ENCODE results near the gene FAM118B.

- TF ChIP-seq POLR2A (IDR thresholded peaks at IDR 0.05) (no peak), CTCF (IDR thresholded peaks at IDR 0.05) (no peak)
Observed at GRCh38 chr11:126297004-126297403, 85.4 kb downstream of the FAM118B start.

Measured in stomach (tissue), 4 donors.